RWPE2 (cell line): Measurements from ENCODE around the gene SIM2.

Source experiments
- ATAC-seq: fragments of 200-7000 bp; cut with Tn5 transposase; 3 replicates; pipeline ENCODE4 v1.9.1; 2021; ENCODE audit warnings: low read depth
- DNase-seq: peaks from one replicate; pipeline ENCODE4 v3.0.0-alpha.2; 2020; ENCODE audit warnings: low spot score
- H3K27ac ChIP-seq: fragments of 450-650 bp; 2 replicates; pipeline ENCODE4 v1.5.1; 2017; ENCODE audit warnings: mild to moderate bottlenecking; ENCODE audit not compliant: poor library complexity, severe bottlenecking
- H3K27me3 ChIP-seq: fragments of 250-450 bp; sonication (Bioruptor Pico); 2 replicates; pipeline ENCODE4 v1.5.1; 2021; ENCODE audit warnings: mild to moderate bottlenecking, moderate library complexity; ENCODE audit not compliant: insufficient read depth, poor library complexity, severe bottlenecking
- H3K36me3 ChIP-seq: fragments of 250-450 bp; sonication (Bioruptor Pico); 2 replicates; pipeline ENCODE4 v1.5.1; 2020; ENCODE audit warnings: low read depth, mild to moderate bottlenecking, moderate library complexity
- H3K4me1 ChIP-seq: fragments of 250-450 bp; sonication (Bioruptor Pico); 2 replicates; pipeline ENCODE4 v1.5.1; 2021; ENCODE audit warnings: mild to moderate bottlenecking, moderate library complexity; ENCODE audit not compliant: insufficient read depth, poor library complexity, severe bottlenecking
- H3K4me3 ChIP-seq: fragments of 250-450 bp; sonication (Bioruptor Pico); 2 replicates; pipeline ENCODE4 v1.5.1; 2021; ENCODE audit warnings: mild to moderate bottlenecking, moderate library complexity; ENCODE audit not compliant: severe bottlenecking
- H3K9me3 ChIP-seq: fragments of 250-450 bp; sonication (Bioruptor Pico); 2 replicates; pipeline ENCODE4 v1.5.1; 2021; ENCODE audit warnings: mild to moderate bottlenecking, moderate library complexity; ENCODE audit not compliant: severe bottlenecking
- TF ChIP-seq, protein P1 (sequence below): fragments of 450-650 bp; IDR thresholded peaks from one replicate; pipeline ENCODE4 v1.5.1; 2017; ENCODE audit warnings: mild to moderate bottlenecking, moderate library complexity; ENCODE audit not compliant: poor library complexity, severe bottlenecking

The SIM2 gene

DNA sequence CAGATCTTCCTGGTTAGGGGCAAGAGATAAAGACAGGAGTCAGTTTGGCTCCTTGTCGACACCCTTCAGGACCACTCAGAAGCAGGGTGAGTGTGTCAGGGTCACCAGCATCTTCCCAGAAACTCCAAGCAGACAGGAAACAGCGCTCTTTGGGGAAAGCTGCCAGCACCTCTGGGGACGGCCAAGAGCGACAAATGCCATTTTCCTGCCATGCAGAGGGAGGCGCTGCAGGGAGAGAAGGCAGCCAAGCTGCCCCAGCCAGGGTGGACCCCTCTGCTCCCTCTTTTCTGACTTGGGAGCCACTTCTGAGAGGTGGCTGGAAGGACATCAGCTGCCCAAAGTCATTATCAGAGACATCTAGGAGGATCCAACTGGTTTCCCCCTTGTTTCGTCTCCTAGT lies 29.0 kb downstream of the SIM2 start:
- Histone ChIP-seq H3K4me1 (no peaks in the 10 kb centered on the region), H3K36me3 (peaks cover 60% of the 10 kb centered on the region), H3K9me3 (no peaks in the 10 kb centered on the region), H3K27me3 (no peaks in the 10 kb centered on the region), H3K27ac (no peak overlapping the region), H3K4me3 (no peak overlapping the region)
- ATAC-seq (no peak), DNase-seq (no peak)
- TF ChIP-seq, protein P1, sequence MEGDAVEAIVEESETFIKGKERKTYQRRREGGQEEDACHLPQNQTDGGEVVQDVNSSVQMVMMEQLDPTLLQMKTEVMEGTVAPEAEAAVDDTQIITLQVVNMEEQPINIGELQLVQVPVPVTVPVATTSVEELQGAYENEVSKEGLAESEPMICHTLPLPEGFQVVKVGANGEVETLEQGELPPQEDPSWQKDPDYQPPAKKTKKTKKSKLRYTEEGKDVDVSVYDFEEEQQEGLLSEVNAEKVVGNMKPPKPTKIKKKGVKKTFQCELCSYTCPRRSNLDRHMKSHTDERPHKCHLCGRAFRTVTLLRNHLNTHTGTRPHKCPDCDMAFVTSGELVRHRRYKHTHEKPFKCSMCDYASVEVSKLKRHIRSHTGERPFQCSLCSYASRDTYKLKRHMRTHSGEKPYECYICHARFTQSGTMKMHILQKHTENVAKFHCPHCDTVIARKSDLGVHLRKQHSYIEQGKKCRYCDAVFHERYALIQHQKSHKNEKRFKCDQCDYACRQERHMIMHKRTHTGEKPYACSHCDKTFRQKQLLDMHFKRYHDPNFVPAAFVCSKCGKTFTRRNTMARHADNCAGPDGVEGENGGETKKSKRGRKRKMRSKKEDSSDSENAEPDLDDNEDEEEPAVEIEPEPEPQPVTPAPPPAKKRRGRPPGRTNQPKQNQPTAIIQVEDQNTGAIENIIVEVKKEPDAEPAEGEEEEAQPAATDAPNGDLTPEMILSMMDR = no peak

DNA sequence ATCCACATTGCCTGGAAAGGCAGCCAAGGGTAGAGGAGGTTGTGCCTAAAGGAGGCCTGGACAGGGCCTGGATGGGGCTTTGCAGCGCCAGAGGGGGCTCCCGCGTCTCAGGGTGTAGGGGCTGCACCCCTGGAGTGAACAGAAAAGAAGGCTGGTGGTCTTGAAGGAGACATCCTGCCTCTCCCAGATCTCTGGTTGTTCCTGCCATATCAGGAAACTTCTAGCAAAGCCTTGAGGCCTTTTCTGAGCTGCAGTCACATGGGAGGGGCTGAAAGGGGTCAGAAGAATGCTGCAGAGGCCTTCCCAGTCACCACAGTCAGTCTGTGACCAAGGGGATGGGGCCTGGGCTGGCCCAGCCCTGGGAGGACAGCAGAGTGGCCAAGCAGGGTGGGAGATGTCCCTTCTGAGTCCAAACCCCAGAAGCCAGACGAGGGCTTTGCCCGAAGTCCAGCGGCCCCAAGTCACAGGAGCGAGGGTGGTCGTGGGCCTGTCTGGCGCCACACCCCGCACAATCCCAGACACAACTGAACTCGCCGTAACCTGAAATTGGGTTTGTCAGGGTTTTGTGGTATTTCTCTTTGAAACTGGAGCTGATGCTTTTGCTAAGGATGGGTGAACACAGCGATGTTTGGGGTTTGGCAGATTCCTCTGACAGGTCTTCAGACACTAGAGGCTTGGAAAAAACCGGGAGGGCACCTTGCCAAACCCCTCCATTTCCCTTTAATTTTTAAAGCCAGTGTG lies 29.6 kb downstream of the SIM2 start:
- DNase-seq (no peak), ATAC-seq (no peak; the same call in 2 of the 3 replicates)
- H3K27me3 ChIP-seq = no peaks in the 10 kb centered on the region

DNA sequence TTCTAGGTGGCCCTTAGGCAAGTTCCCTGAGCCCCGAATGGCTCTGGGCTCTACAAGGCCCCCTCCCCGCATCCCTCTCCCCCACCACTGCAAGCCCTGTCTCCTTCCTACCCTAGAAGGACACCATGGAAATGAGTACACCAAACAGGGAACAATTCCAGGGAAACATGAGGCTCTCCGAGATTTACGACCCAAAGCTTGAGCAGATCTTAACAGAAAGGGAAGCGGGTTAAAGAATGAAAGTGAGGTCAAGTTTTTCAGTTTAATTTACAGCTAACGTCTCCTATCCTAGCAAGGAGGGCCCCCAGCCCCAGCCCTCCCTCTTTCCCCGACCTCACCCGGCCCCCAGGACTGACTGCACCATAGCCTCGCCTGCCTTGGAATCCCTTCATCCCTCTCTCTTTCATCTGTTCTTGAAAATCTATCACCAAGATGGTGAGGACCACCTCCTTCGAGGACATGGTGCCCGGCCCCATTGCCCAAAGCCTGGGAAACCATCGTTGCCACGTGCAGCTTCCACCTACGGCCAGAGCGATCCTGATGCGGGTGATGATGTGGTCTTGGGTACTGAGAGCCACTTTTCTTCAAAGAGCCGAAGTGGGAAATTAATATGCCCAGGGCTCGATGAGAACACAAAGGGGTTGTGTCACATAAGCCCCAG lies 30.5 kb downstream of the SIM2 start:
- Histone ChIP-seq H3K4me3 (no peak overlapping the region), H3K9me3 (no peaks in the 10 kb centered on the region), H3K4me1 (no peaks in the 10 kb centered on the region), H3K27ac (no peak overlapping the region), H3K36me3 (peaks cover 66% of the 10 kb centered on the region), H3K27me3 (no peaks in the 10 kb centered on the region)
- no peak for ATAC-seq
- DNase-seq = no peak
- TF ChIP-seq, protein P1 = no peak

More for the DNA sequence above, 29.6 kb downstream of the SIM2 start:
- TF ChIP-seq, protein P1 = no peak
- Histone ChIP-seq H3K9me3 (no peaks in the 10 kb centered on the region), H3K4me3 (no peak overlapping the region), H3K4me1 (no peaks in the 10 kb centered on the region), H3K36me3 (peaks cover 60% of the 10 kb centered on the region), H3K27ac (no peak overlapping the region)

GRCh38 chr21:36730291-36731281 lies 31.7 kb downstream of the SIM2 start:
- Histone ChIP-seq H3K27me3 (no peaks in the 10 kb centered on the region), H3K36me3 (peaks cover 68% of the 10 kb centered on the region), H3K4me1 (no peaks in the 10 kb centered on the region), H3K4me3 (no peak overlapping the region), H3K9me3 (no peaks in the 10 kb centered on the region), H3K27ac (no peak overlapping the region)
- DNase-seq = no peak
- ATAC-seq = no peak
- TF ChIP-seq, protein P1 = no peak
